Cardiac atrium fibroblast (primary cell): ENCODE data around the gene GTF3C5. TPM values are rescaled to one million over a fixed set of nuclear protein-coding genes. Genes with fewer than 3 reads are reported as not detected.

Source experiments
- total RNA-seq: library from RNA; depleted of rRNA; stranded (reverse); fragments of >200 nt; gene quantifications from 2 replicates; pipeline ENCODE4 v1.2.3, GENCODE V29; 2015

The GTF3C5 gene
- total RNA-seq, result 29.6 and 31.8 TPM in 2 replicates

GRCh38 chr9:133030317-133031129 lies at the start of gene GTF3C5:
GTF3C5 (plus strand) TSS chr9:133030997; CDS start chr9:133031012, 15 bp downstream.

GRCh38 chr9:133061764-133062145 lies 31.0 kb downstream of the GTF3C5 start, which contains the start of gene CEL:
CEL (plus strand) TSS chr9:133061981; CDS start chr9:133062003, 22 bp downstream.

Other genes starting within 250 kb of the GTF3C5 start
- gene AK8, start 152.7 kb upstream of the GTF3C5 start, total RNA-seq, result 1.4 TPM in 1 of 2 replicates, not detected in the other
- gene SPACA9, start 152.1 kb upstream of the GTF3C5 start, total RNA-seq, result 1.5 and 3.4 TPM in 2 replicates
- gene TSC1, start 86.4 kb upstream of the GTF3C5 start, total RNA-seq, result 21.5 and 26.4 TPM in 2 replicates
- under 0.01 TPM in 1 of 2 replicates, not detected in the other for gene GFI1B, start 52.3 kb upstream of the GTF3C5 start, total RNA-seq
- 0.16 and 0.36 TPM in 2 replicates for gene CEL, start 31.0 kb downstream of the GTF3C5 start, total RNA-seq
- gene RALGDS, start 90.2 kb downstream of the GTF3C5 start, total RNA-seq, result 30.5 and 32.1 TPM in 2 replicates
- 4.1 and 6.3 TPM in 2 replicates for gene GBGT1, start 132.9 kb downstream of the GTF3C5 start, total RNA-seq
- not detected in 2 replicates for gene OBP2B, start 178.3 kb downstream of the GTF3C5 start, total RNA-seq
- gene ABO, start 244.2 kb downstream of the GTF3C5 start, total RNA-seq, result not detected in 2 replicates